ENCODE measurements around the gene EWSR1. TPM values are rescaled to one million over a fixed set of nuclear protein-coding genes. Genes with fewer than 3 reads are reported as not detected.

Gene EWSR1
- total RNA-seq, 2 experiments from 2014 or later = 292 to 309 TPM

DNA sequence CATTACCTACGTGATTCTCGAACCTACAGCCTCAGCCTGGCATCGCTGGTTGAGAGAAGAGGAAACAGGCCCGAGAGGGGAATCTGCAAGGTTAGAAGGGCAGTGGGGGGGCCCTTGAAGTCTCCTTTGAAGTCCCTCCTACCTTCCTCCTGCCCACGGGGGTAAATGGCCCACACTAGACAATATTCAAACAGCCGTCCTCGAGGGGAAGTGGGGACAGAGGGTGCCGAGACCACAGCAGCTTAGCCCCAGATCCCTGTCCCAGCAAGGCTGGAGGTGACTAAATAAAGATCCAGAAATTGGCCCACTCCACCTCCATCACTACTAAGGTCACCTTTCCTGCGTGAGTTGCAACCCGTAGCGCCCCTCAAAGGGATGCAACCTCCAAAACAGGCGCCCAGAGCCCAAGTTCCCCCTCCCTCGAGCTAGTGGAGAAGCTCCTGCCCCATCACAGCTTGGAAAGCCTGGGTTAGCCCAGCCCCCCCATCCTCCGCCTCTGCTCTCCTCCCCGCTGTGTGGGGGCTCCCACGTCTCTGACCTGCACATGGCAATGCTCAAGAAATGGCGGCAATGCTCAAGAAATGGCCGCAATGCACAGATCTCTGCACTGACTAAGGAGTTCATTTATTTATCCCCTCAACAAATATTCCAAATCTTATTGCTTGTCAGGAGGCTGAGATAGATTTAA is 48.2 kb downstream of the EWSR1 start:
- no peak overlapping the region for H3K4me3 ChIP-seq (ENCODE audit: low read length)
- H3K4me1 Mint-ChIP-seq (ENCODE audit: low read depth) = peaks cover 19% of the 10 kb centered on the region
- peaks cover 0 to 9% of the 10 kb centered on the region in 2 experiments for H3K9me3 ChIP-seq (ENCODE audit: control insufficient read depth in 1 of 2, insufficient read depth in 1 of 2, low read length in 2 of 2)
- no peaks in the 10 kb centered on the region for H3K9me3 Mint-ChIP-seq
- DNase-seq (no peak), ATAC-seq (ENCODE audit: poor library complexity) (no peak)
- intact Hi-C loops (cut with DNase I, micrococcal nuclease) = no loop called here
- TF ChIP-seq, protein P1, sequence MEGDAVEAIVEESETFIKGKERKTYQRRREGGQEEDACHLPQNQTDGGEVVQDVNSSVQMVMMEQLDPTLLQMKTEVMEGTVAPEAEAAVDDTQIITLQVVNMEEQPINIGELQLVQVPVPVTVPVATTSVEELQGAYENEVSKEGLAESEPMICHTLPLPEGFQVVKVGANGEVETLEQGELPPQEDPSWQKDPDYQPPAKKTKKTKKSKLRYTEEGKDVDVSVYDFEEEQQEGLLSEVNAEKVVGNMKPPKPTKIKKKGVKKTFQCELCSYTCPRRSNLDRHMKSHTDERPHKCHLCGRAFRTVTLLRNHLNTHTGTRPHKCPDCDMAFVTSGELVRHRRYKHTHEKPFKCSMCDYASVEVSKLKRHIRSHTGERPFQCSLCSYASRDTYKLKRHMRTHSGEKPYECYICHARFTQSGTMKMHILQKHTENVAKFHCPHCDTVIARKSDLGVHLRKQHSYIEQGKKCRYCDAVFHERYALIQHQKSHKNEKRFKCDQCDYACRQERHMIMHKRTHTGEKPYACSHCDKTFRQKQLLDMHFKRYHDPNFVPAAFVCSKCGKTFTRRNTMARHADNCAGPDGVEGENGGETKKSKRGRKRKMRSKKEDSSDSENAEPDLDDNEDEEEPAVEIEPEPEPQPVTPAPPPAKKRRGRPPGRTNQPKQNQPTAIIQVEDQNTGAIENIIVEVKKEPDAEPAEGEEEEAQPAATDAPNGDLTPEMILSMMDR (IDR thresholded peaks at IDR 0.05) = no peak
- no peak overlapping the region for H3K27ac ChIP-seq (ENCODE audit: low read depth in 1 of 2, low read length in 2 of 2)
- no peaks in the 10 kb centered on the region for H3K36me3 ChIP-seq (ENCODE audit: insufficient read depth, low read length)
- no peaks in the 10 kb centered on the region for H3K36me3 Mint-ChIP-seq (ENCODE audit: low read depth)
- H3K27ac Mint-ChIP-seq = no peak overlapping the region
- POLR2A ChIA-PET = no interaction called here
- H3K4me3 Mint-ChIP-seq = no peak overlapping the region
- peaks cover 37 to 48% of the 10 kb centered on the region in 2 experiments for H3K27me3 ChIP-seq (ENCODE audit: control insufficient read depth in 1 of 2, insufficient read depth in 2 of 2, low read length in 2 of 2)
- H3K4me1 ChIP-seq (ENCODE audit: insufficient read depth, low read length) = peaks cover 23% of the 10 kb centered on the region
- CTCF ChIA-PET = no interaction called here
- H3K27me3 Mint-ChIP-seq = peaks cover 45% of the 10 kb centered on the region

DNA sequence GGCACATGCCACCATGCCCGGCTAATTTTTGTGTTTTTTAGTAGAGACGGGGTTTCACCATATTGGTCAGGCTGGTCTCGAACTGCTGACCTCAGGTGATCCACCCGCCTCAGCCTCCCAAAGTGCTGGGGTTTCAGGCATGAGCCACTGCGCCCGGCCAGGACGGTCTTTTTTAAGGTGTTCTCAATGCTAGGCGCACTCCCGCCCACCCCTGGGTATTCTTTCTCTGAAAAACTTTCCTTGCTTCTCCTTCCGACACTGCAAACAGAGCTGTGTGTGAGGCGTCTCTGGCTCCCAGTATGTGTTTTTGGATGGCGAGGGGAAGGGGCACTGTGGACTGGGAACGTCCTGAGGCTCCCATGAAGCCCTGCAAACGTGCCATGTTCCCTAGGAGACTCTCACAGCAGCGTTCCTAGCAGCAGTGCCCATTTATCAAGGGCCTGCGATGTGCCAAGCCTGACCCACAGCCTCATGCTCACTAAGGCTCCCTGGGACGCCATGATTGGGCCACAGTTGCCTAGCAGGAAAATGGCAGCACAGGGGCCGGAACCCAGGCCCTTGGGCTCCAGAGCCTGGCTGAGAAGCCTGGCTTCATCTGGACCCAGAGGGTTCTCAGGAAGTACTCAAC is 49.9 kb downstream of the EWSR1 start:
- Histone ChIP-seq H3K4me1 (ENCODE audit: insufficient read depth, low read length) (peaks cover 19% of the 10 kb centered on the region), H3K4me3 (ENCODE audit: low read length) (no peak overlapping the region), H3K27ac (ENCODE audit: low read depth in 1 of 2, low read length in 2 of 2) (no peak overlapping the region), H3K9me3 (ENCODE audit: control insufficient read depth in 1 of 2, insufficient read depth in 1 of 2, low read length in 2 of 2) (peaks cover 0 to 9% of the 10 kb centered on the region in 2 experiments), H3K27me3 (ENCODE audit: control insufficient read depth in 1 of 2, insufficient read depth in 2 of 2, low read length in 2 of 2) (peaks cover 25 to 36% of the 10 kb centered on the region in 2 experiments), H3K36me3 (ENCODE audit: insufficient read depth, low read length) (no peaks in the 10 kb centered on the region)
- CTCF ChIA-PET = no interaction called here
- H3K9me3 Mint-ChIP-seq = no peaks in the 10 kb centered on the region
- no peak overlapping the region for H3K4me3 Mint-ChIP-seq
- intact Hi-C loops (cut with DNase I, micrococcal nuclease) = no loop called here
- DNase-seq = no peak
- no peak for ATAC-seq (ENCODE audit: poor library complexity)
- peaks cover 32% of the 10 kb centered on the region for H3K27me3 Mint-ChIP-seq
- TF ChIP-seq, protein P1 (IDR thresholded peaks at IDR 0.05) = no peak
- POLR2A ChIA-PET = no interaction called here
- peaks cover 19% of the 10 kb centered on the region for H3K4me1 Mint-ChIP-seq (ENCODE audit: low read depth)
- no peaks in the 10 kb centered on the region for H3K36me3 Mint-ChIP-seq (ENCODE audit: low read depth)
- H3K27ac Mint-ChIP-seq = no peak overlapping the region

DNA sequence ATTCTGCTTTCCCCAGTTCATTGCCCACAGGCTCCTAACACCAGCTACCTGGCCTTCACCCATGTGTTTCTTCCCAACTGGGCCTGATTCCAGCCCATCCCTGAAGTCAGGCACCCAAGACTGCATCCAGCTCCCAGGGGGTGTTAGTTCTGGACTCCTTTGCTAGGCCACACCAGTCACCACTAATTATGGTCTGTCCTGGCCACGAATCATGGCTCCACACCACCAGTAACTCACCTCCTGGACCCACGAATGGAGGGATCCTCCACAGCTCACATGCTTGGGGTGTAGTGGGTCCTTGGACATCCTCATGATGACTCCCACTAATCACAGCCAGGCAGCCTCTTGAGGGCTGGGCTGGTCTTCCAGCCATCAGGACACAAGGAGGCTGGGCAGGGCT is 51.0 kb downstream of the EWSR1 start:
- H3K4me3 ChIP-seq (ENCODE audit: low read length) = no peak overlapping the region
- peaks cover 10% of the 10 kb centered on the region for H3K4me1 ChIP-seq (ENCODE audit: insufficient read depth, low read length)
- no peak overlapping the region for H3K27ac ChIP-seq (ENCODE audit: low read depth in 1 of 2, low read length in 2 of 2)
- no peak overlapping the region for H3K27ac Mint-ChIP-seq
- intact Hi-C loops (cut with DNase I, micrococcal nuclease) = no loop called here
- peaks cover 14% of the 10 kb centered on the region for H3K4me1 Mint-ChIP-seq (ENCODE audit: low read depth)
- TF ChIP-seq, protein P1 (IDR thresholded peaks at IDR 0.05) = no peak
- H3K36me3 Mint-ChIP-seq (ENCODE audit: low read depth) = no peaks in the 10 kb centered on the region
- CTCF ChIA-PET = no interaction called here
- ATAC-seq (ENCODE audit: poor library complexity) (no peak), DNase-seq (no peak)
- H3K27me3 Mint-ChIP-seq = peaks cover 21% of the 10 kb centered on the region
- H3K36me3 ChIP-seq (ENCODE audit: insufficient read depth, low read length) = no peaks in the 10 kb centered on the region
- H3K27me3 ChIP-seq (ENCODE audit: control insufficient read depth in 1 of 2, insufficient read depth in 2 of 2, low read length in 2 of 2) = peaks cover 16 to 25% of the 10 kb centered on the region in 2 experiments
- POLR2A ChIA-PET = no interaction called here
- H3K9me3 ChIP-seq (ENCODE audit: control insufficient read depth in 1 of 2, insufficient read depth in 1 of 2, low read length in 2 of 2) = peaks cover 0 to 3% of the 10 kb centered on the region in 2 experiments
- H3K4me3 Mint-ChIP-seq = no peak overlapping the region
- H3K9me3 Mint-ChIP-seq = no peaks in the 10 kb centered on the region

Measured in CD4-positive, alpha-beta T cell (primary cell).